Calu3 (cell line): ENCODE measurements around the gene NEK6. TPM values are rescaled to one million over a fixed set of nuclear protein-coding genes. Genes with fewer than 3 reads are reported as not detected.

ENCODE experiments used
- BruUV-seq: library from RNA; stranded (reverse); fragments of 400-500 nt; replicated peaks from 2 replicates; lab custom pipeline; 2021; lab: Mats Ljungman, UMichigan
- CTCF ChIA-PET: fragments of 300-600 bp; sonication (Branson Sonifier 250); formaldehyde crosslinking; loops from one replicate; lab custom pipeline; 2022; ENCODE audit warnings: antibody characterized with exemption; lab: Charles Lee
- DNase-seq: peaks from one replicate; pipeline ENCODE4 v3.0.0; 2022
- H3K27ac Mint-ChIP-seq: one replicate; pipeline ENCODE4 v1.8.0; 2022; ENCODE audit warnings: mixed read lengths; ENCODE audit not compliant: unreplicated experiment
- H3K27me3 Mint-ChIP-seq: one replicate; pipeline ENCODE4 v1.8.0; 2022; ENCODE audit warnings: mixed read lengths; ENCODE audit not compliant: unreplicated experiment
- H3K36me3 Mint-ChIP-seq: one replicate; pipeline ENCODE4 v1.8.0; 2022; ENCODE audit warnings: mild to moderate bottlenecking, moderate library complexity, mixed read lengths; ENCODE audit not compliant: insufficient read depth, unreplicated experiment
- H3K4me1 Mint-ChIP-seq: one replicate; pipeline ENCODE4 v1.8.0; 2022; ENCODE audit warnings: mild to moderate bottlenecking, low read depth, mixed read lengths; ENCODE audit not compliant: unreplicated experiment
- H3K4me3 Mint-ChIP-seq: one replicate; pipeline ENCODE4 v1.8.0; 2022; ENCODE audit warnings: mild to moderate bottlenecking, low read depth, moderate library complexity, mixed read lengths; ENCODE audit not compliant: unreplicated experiment
- H3K9me3 Mint-ChIP-seq: one replicate; pipeline ENCODE4 v1.8.0; 2022; ENCODE audit warnings: low read depth, mixed read lengths; ENCODE audit not compliant: unreplicated experiment
- CTCF ChIP-seq: fragments of 200-600 bp; IDR thresholded peaks from one replicate; pipeline ENCODE4 v1.8.0; 2022; ENCODE audit warnings: antibody characterized with exemption; ENCODE audit not compliant: unreplicated experiment
- intact Hi-C: fragments of 100-400 bp; cut with micrococcal nuclease; formaldehyde crosslinking; loops from one replicate; pipeline ENCODE4 v1.10.0; 2022; ENCODE audit not compliant: unreplicated experiment
- total RNA-seq: library from RNA; stranded (reverse); gene quantifications from 2 replicates; pipeline ENCODE4 v1.2.3, GENCODE V29; 2022

The NEK6 gene
- total RNA-seq, 1 experiment from 2014 or later: 43.0 TPM

- H3K9me3 Mint-ChIP-seq: no peaks in the 10 kb centered on the region
- BruUV-seq: no TSS peak
- CTCF ChIA-PET: no interaction called here
- peaks cover 9% of the 10 kb centered on the region for H3K36me3 Mint-ChIP-seq
- peaks cover 45% of the 10 kb centered on the region for H3K4me1 Mint-ChIP-seq
- peak overlapping the region; percentile 11 for H3K27ac Mint-ChIP-seq
- TF ChIP-seq CTCF: no peak
- H3K4me3 Mint-ChIP-seq: no peak overlapping the region
- DNase-seq: no peak
- intact Hi-C loops: no loop called here
- no peaks in the 10 kb centered on the region for H3K27me3 Mint-ChIP-seq
These were observed 107.3 kb downstream of the NEK6 start for GRCh38 chr9:124365036-124365435.

GRCh38 chr9:124366476-124367220 lies 108.9 kb downstream of the NEK6 start:
- Mint-ChIP-seq H3K36me3 (peaks cover 9% of the 10 kb centered on the region), H3K4me3 (no peak overlapping the region), H3K27ac (peak overlapping the region; percentile 32), H3K27me3 (no peaks in the 10 kb centered on the region), H3K4me1 (peaks cover 52% of the 10 kb centered on the region), H3K9me3 (no peaks in the 10 kb centered on the region)
- TF ChIP-seq CTCF: no peak
- CTCF ChIA-PET: interaction anchor here (0.7 kb wide), 1 partner anchor 45 kb away, joined by 3 read pairs; no protein-coding TSS in a partner anchor
- BruUV-seq: no TSS peak
- no peak for DNase-seq
- intact Hi-C loops: no loop called here

GRCh38 chr9:124368692-124369091 lies 110.9 kb downstream of the NEK6 start:
- no peak overlapping the region for H3K27ac Mint-ChIP-seq
- no TSS peak for BruUV-seq
- TF ChIP-seq CTCF: no peak
- H3K27me3 Mint-ChIP-seq: no peaks in the 10 kb centered on the region
- no peaks in the 10 kb centered on the region for H3K9me3 Mint-ChIP-seq
- DNase-seq: no peak
- CTCF ChIA-PET: no interaction called here
- H3K4me3 Mint-ChIP-seq: no peak overlapping the region
- H3K4me1 Mint-ChIP-seq: peaks cover 60% of the 10 kb centered on the region
- H3K36me3 Mint-ChIP-seq: peaks cover under 1% of the 10 kb centered on the region
- intact Hi-C loops: no loop called here

GRCh38 chr9:124369231-124369797 lies 111.6 kb downstream of the NEK6 start:
- no peak for TF ChIP-seq CTCF
- no peaks in the 10 kb centered on the region for H3K36me3 Mint-ChIP-seq
- CTCF ChIA-PET: no interaction called here
- no peak overlapping the region for H3K27ac Mint-ChIP-seq
- intact Hi-C loops: no loop called here
- DNase-seq: no peak
- no TSS peak for BruUV-seq
- H3K27me3 Mint-ChIP-seq: no peaks in the 10 kb centered on the region
- H3K9me3 Mint-ChIP-seq: no peaks in the 10 kb centered on the region
- H3K4me1 Mint-ChIP-seq: peaks cover 60% of the 10 kb centered on the region
- H3K4me3 Mint-ChIP-seq: no peak overlapping the region
